Stimulated activated CD8-positive, alpha-beta memory T cell treated with anti-CD3 and anti-CD28 coated beads, Interleukin-12 subunit alpha, Interleukin-12 subunit beta, amount 100 ng/mL, for 24 hours (primary cell): ENCODE results near the gene ALG1L2.
"Not testable (repeated sequence)": the region's sequence is repeated elsewhere in the genome, so short reads cannot be mapped to it uniquely, and the experiment has no call there.

Experiments
- DNase-seq: peaks from one replicate; pipeline ENCODE4 v3.0.0-alpha.2; 2020; ENCODE audit errors: extremely low read depth

The ALG1L2 gene

GRCh38 chr3:130093741-130094391 is 12.2 kb downstream of the ALG1L2 start:
- DNase-seq: no peak

DNA sequence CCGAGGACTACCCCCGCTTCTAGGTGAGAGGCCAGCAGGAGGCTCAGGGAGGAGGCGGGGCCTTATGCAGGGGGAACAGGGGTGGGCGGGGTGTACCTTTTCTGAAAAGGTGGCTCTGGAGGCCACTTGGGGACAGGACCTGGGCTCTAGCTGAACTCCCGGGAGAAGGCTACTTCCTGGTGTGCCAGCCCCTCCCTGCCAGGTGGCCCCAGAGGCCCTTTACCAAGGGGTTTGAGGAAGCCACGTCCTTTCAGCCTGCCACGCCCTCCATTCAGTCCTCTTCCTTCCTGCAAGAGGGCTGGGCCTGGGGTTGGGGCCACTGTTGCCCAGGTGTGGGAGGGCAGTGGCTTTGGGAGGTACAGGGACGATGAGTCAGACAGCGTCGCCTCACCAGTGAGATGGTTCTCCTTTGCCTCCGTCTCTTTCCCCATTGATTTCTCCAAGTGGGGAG is 12.9 kb downstream of the ALG1L2 start:
- DNase-seq: not testable (repeated sequence)

DNA sequence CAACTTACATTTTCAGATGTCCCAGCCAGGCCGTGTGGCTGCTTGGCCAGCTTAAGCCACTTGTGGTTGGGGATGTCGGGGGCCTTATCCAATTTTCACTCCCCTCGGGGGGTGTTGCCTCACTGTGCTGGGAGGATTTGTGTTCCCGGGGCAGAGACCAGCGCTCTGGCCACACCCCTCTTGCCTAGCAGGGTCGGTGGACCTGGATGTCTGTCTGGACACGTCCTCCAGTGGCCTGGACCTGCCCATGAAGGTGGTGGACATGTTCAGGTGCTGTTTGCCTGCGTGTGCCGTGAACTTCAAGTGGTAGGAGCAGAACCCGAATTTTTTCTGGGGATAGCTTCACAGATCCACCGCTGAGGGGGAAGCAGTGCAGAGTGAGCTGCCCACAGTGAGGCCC is 14.2 kb downstream of the ALG1L2 start:
- DNase-seq: not testable (repeated sequence)

DNA sequence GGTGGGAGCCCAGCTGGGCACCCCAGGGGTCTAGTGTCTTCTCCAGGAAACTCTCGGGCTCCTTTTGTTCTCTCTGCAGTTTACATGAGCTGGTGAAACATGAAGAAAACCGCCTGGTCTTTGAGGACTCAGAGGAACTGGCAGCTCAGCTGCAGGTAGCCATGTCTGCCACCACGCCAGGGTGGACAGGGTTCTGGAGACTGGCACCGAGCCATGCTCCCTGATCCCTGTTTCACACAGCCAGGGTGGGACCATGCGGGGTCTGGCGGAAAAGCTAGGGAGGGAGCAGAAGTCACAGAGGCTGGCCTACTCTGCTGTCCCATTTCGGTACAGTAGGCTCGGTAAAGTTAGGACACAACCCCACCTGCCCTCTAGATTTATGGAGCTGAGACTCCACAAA is 15.5 kb downstream of the ALG1L2 start:
- not testable (repeated sequence) for DNase-seq

GRCh38 chr3:130097690-130098638 is 16.3 kb downstream of the ALG1L2 start:
- not testable (repeated sequence) for DNase-seq

- DNase-seq: not testable (repeated sequence)
Measured at GRCh38 chr3:130098639-130099385, 17.2 kb downstream of the ALG1L2 start.

DNA sequence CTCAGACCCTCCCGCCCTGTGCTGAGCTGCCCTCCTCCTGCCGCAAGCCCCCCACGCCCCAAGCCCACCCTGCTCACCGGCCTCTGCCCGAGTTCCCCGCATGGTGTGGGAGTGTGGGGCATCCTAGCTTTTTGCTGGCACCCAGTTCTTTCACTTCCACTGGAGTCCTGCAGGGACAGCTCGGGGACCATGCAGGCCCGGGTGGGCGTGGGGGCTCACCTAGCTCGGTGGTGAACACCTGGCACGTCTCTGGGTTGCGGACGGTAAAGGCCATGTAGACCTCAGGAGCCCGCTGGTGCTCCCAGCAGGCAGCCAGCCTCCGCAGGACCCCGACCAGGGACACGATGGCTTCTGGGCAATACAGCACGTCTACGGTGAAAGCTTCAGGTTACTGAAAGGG is 20.9 kb downstream of the ALG1L2 start:
- DNase-seq: not testable (repeated sequence)

DNA sequence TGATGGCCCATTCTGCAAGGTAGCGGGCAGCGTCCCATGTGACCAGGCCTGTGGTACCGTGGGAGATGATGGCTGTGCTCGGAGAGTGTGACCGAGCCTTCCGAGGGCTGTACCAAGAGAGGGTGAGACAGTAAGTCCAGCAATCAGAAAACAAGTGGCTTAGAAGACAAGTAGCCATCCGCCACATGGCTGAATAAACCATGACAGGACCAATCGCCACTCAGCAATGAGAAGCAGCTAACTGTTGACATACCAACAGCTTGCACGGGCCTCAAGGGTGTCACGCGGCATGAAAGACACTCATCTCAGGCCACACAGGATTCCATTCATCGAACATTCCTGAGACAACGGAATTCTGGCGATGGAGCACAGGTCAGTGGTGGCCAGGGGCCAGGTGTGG is 22.6 kb downstream of the ALG1L2 start:
- DNase-seq: not testable (repeated sequence)

DNA sequence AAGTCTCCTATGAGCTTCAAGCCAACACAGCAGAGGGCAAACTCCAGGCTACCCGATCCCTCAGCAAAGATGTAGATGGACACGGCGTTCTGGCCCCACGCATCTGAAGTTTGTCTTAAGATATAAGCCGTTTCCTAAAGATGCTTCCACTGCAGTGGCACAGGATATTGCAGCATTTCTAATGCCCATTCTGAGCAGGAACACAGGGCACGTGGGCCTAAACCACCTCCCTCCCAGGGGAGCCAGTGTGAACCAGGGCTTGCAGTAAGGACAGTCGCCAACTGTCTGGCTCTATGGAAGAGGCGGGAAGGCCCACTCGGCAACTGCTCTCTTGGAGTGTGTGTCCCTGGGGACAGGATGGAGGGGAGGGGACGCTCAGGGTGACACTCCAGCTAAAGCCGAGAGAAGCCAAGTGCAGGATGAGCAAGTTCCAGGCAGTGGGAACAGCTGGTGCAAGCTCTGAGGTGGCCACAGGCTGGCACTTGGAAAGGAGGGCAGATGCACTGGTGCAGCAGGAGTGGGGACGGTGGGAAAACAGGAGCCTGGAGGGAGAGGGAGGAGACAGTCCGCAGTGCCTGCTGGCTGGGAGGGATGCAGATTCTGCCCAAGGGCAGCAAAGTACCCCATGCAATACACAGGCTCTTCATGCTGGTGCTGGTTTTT is 25.8 kb downstream of the ALG1L2 start:
- not testable (repeated sequence) for DNase-seq

- not testable (repeated sequence) for DNase-seq
Measured at GRCh38 chr3:130108836-130109585, 27.4 kb downstream of the ALG1L2 start.

- DNase-seq: not testable (repeated sequence)
Measured at GRCh38 chr3:130110386-130111169, 28.9 kb downstream of the ALG1L2 start.

DNA sequence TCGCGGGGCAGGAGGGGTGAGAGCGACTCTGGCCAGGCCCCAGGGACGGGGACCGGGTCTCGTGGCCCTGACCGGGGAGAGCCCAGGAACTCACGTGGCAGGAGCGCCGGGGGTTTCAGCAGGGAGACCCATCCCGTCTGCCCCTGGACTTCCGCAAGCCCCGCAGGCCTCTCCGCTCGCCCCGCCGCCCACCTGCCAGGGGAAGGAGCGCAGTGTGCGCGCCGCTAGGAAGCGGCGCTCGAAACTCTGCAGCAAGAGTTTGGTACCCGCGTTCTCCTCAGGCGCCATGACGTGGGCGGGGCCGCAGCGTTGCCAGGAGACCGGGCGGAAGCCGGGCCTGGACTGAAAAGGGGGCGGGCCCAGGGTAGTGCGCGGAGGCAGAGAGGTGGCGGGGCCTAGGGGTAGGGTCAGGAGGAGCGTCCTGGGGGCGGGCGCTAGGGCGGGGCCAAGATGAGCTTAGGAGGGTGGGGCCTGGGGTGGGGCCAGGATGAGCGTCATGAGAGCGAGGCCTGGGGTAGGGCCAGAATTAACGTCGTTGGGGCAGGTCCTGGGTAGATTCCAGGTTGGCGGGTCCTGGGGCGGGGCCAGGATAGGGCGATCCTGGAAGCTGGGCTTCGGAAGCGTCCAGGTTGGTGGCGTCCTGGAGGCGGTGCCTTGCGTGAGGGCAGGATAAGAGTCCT is 29.7 kb downstream of the ALG1L2 start:
- DNase-seq: peak; percentile 99

- DNase-seq: peak; percentile 99
Measured at GRCh38 chr3:130111865-130112747, 30.5 kb downstream of the ALG1L2 start.

DNA sequence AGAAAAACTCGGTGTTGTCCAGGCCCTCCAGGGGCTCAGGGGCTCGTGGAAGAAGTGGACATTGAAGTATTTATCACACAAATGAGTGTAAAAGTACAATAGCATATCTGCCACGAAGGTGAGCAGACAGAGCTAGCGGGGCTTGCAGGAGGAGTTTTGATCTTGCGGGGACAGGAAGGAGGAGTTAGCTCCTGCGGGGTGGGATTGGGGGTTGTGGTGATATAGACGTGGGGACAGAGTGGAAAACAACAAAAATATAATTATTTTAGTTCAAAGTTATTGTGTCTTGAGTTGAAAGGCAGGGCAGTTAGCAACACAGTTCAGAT is 31.1 kb downstream of the ALG1L2 start:
- DNase-seq: not testable (repeated sequence)

DNA sequence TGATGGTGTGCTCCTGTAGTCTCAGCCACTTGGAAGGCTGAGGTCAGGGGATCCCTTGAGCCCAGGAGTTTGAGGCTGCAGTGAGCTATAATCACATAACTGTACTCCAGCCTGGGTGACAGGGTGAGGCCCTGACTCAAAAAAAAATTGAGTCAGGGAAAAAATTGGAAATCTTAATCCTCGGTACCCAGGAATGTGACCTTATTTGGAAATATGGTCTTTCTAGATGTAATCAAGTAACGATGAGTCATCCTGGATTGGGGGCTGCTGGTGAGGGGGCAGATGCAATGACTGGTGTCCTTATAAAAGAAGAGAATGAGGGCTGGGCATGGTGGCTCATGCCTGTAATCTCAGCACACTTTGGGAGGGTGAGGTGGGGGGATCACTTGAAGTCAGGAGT is 33.8 kb downstream of the ALG1L2 start:
- not testable (repeated sequence) for DNase-seq

DNA sequence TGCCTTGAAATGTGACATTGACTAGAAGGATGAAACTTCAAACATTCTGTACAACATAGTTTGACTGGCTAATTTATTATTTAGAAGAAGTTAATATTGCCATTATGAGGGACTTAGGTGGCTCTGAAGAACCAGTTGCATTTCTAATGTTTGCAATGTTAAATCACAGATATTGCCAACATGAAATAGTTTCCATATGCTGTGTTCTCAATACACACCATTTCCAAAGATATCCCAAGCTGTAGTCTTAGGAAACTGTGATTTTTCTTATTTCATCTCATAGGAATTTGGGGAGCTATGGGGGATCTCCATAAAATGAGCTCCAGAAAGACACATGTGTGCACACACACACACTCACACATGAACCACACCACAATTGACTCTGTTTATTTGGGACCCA is 36.3 kb downstream of the ALG1L2 start:
- DNase-seq: no peak

- DNase-seq: not testable (repeated sequence)
Measured at GRCh38 chr3:130119824-130120223, 38.2 kb downstream of the ALG1L2 start.

GRCh38 chr3:130120291-130120690 is 38.7 kb downstream of the ALG1L2 start:
- DNase-seq: not testable (repeated sequence)
